GM19025 (cell line): ENCODE data around the gene C19orf47.

Experiments used
- ATAC-seq: cut with Tn5 transposase; IDR thresholded peaks from one replicate; pipeline ENCODE4 v1.9.1; 2021; ENCODE audit warnings: mild to moderate bottlenecking, low read depth, moderate library complexity; ENCODE audit not compliant: unreplicated experiment

The C19orf47 gene

DNA sequence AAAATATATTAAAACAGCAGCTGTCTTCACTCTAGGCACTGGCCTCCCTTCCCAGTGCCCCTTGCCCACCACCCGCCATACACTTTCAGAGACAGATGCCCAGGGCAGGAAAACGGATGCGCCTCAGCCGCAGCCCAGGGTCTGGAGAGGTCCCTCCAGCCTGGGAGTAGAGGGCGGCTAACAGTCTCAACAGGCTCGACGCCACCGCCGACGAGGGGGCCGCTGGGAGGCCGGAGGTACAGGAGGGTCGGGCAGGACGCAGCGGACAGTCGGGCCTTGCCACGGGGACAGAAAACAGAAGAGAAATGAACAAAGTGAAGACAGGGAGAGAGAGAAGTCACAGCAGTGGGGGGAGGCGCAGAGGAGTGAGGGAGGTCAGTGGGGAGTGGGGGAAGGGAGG lies 27.1 kb downstream of the C19orf47 start:
- ATAC-seq, result no peak

- no peak for ATAC-seq
Measured at GRCh38 chr19:40320558-40320935, 27.6 kb downstream of the C19orf47 start.

- ATAC-seq, result no peak
Measured at GRCh38 chr19:40317338-40317737, 30.9 kb downstream of the C19orf47 start.

GRCh38 chr19:40315812-40316470 lies 32.3 kb downstream of the C19orf47 start:
- ATAC-seq, result no peak

- ATAC-seq, result no peak
Measured at GRCh38 chr19:40314656-40315055, 33.5 kb downstream of the C19orf47 start.

GRCh38 chr19:40313229-40313983 lies 34.8 kb downstream of the C19orf47 start:
- ATAC-seq, result no peak

DNA sequence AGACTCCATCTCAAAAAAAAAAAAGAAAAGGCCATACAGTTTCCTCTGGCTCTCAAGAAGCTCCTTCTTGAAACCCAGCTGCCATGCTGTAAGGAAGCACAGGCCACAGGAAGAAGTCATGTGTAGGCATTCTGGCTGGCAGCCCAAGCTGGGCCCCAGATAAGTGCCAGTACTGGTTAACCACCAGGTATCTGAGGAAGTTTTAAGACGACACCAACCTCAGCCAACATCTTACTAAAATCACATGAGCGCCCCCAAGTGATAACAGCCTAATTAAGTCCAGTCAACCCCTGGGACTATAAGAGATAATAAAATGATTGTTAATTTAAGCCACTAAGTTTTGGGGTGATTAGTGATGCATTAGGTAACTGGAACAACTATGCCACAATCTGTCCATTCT lies 35.7 kb downstream of the C19orf47 start:
- no peak for ATAC-seq

DNA sequence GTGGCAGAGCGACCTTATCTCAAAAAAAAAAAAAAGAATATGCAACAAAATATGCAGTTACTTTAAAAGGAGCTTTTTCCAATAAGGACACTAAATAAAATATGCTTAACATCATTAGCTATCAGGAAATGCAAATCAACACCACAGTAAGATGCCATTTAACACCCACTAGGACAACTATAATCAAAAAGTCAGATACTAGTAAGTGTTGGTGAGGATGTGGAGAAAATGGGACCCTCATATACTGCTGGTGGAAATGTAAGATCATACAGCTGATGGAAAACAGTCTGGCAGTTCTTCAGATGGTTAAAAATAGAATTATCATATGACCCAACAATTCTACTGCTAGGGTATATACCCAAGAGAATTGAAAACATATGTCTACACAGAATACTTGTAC lies 38.5 kb downstream of the C19orf47 start:
- ATAC-seq, result no peak

DNA sequence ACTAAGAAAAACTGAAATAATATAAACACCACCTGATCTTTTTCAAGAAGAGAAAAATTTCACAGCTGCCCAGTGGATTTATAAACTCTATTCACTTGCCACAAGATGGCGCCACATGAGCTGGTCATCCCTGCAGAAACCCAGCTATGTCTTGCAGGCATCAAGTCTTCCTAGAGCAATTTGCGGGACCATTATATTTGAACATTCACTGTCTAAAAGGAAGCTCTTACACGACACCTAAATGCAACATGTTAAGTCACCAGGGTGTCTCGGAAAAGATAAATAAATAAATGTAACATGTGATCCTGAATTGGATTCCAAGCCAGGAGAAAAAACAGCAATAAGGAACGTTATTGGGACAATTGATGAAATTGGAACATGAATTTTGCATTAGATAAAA lies 42.8 kb downstream of the C19orf47 start:
- no peak for ATAC-seq

DNA sequence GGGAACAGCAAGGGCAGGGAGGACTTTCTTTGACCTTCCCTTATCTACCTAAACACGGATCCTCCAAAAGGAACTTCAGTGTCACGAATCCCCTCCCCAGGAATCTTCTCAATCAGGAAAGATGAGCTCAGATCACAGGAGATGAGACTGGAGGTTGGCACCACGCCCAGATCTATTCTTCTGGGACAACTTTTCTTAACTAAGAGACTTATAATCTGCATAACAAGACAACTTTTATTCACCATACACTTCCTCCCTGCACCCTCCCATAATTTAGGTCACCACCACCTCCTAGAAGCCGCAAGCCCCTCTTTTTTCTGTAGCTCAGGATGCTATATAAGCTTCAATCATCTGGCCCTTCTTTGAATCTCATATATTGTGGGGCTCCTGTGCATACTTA lies 43.9 kb downstream of the C19orf47 start:
- ATAC-seq, result no peak

GRCh38 chr19:40303765-40304164 lies 44.4 kb downstream of the C19orf47 start:
- no peak for ATAC-seq

DNA sequence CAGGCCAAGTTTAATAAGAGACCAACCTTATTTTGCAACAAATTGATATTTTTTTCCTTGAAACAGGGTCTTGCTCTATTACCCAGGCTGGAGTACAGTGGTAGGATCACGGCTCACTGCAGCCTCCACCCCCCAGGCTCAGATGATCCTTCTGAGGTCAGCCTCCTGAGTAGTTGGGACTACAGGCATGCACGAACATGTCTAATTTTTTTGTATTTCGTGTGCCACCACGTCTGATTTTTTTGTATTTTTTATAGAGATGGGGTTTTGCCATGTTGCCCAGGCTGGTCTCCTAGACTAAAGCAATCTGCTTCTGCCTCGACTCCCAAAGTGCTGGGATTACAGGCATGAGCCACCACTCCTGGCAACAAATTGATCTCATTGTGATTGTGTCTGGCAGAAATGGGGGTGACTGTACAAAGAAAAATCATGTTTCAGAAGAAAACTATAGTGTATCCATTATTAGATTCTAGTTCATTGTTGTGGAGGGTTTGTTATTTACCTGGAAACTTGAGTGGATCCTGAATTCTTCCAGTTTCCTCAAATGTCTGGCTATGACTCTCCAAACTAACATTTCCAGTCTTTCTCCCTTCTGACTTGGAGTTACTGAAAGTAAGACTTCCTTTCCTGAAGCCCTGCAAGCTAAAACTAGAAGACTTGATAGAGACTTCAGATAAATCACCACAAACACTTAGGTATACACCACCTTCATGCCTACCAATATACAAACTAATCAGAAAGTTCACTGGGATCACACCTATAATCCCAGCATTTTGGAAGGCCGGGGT lies 45.8 kb downstream of the C19orf47 start:
- ATAC-seq, result no peak

- no peak for ATAC-seq
Measured at GRCh38 chr19:40300668-40301067, 47.5 kb downstream of the C19orf47 start.

GRCh38 chr19:40298026-40298425 lies 50.2 kb downstream of the C19orf47 start:
- no peak for ATAC-seq

DNA sequence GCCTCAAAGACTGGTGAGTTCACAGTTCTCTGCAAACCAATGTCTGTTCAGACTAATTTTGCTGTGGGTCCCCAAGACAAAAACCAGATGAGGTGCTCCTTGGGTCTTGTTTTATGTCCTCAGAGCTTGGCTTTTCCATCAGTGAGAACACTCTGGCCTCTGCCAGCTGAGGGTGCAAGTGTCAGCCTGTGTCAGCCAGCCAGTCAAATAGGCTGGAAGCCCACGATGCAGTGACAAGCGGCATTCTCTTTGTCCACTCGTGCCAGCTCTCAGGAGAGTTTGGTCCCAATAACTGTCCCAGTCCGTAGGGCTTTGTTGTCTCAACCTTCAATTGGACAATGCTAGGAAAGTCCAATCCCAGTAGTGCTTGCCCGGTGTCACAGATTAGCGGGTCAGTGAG lies 53.6 kb downstream of the C19orf47 start:
- no peak for ATAC-seq

- no peak for ATAC-seq
Measured at GRCh38 chr19:40286971-40287421, 61.2 kb downstream of the C19orf47 start.

DNA sequence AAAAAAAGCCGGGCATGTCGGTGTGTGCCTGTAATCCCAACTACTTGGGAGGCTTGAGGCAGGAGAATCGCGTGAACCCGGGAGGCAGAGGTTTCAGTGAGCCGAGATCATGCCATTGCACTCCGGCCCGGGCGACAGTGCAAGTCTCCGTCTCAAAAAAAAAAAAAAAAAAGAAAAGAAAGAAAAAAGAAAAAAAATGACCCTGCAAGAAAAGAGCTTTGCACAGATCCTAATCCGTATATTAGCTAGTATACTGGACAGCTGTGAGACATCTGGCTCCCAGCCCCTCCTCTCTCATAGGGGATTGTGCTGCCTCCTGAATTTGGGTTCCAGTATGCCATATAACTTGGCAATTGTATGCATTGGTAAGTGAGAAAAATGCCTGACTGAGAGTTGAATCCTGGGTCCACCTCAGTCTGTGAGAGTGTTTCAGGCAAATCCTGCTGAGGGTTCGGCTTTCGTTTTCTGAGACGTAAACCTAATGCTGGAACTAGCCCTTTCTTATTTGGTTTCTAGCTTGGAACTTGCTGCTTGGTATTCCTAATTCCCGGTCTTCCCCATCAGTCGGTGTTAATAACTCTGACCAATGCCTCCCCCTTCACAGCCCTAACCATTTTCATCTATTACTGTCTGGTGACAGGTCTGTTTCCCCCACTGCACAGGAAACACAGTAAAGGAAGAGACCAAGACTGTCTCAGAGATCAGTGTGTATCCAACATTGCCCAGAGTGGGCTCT lies 61.8 kb downstream of the C19orf47 start:
- no peak for ATAC-seq

DNA sequence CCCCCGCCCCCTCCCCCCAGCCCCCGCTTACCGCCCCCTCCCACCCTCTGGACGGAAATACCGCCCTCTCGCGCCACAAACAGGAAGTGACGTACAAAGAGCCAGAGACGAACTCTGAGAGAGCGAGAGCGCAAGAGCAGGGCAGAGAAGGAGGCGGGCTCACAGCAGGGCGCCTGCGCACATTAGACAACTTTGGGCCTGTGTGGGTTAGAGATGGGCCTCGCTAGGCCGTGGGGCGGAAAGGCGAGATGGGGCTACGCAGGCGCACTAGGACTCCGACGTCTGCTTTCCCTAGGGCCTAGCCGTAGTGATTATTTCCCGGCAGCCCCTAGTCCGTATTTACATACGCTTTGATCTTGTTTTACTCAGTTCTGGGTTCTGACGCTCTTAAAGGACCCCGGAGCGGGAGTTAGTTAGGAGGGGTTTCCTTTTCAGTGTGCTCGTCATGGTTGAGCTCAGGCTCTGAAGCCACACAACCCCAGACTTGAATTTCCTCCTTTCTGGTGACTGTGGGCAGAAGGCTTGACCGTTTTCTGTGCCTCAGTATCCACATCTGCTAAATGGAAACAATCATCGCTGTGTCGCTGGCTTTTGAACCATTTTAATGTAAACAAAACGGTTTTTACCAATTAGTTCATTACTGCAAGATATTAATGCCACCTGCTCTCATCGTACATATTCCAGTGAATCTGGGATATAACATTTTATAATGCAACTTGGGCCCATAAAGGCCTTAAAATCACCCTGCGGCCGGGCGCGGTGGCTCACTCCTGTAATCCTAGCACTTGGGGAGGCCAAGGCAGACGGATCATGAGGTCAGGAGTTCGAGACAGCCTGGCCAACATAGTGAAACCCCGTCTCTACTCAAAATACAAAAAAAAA lies 62.6 kb downstream of the C19orf47 start:
- peak; percentile 75 for ATAC-seq

DNA sequence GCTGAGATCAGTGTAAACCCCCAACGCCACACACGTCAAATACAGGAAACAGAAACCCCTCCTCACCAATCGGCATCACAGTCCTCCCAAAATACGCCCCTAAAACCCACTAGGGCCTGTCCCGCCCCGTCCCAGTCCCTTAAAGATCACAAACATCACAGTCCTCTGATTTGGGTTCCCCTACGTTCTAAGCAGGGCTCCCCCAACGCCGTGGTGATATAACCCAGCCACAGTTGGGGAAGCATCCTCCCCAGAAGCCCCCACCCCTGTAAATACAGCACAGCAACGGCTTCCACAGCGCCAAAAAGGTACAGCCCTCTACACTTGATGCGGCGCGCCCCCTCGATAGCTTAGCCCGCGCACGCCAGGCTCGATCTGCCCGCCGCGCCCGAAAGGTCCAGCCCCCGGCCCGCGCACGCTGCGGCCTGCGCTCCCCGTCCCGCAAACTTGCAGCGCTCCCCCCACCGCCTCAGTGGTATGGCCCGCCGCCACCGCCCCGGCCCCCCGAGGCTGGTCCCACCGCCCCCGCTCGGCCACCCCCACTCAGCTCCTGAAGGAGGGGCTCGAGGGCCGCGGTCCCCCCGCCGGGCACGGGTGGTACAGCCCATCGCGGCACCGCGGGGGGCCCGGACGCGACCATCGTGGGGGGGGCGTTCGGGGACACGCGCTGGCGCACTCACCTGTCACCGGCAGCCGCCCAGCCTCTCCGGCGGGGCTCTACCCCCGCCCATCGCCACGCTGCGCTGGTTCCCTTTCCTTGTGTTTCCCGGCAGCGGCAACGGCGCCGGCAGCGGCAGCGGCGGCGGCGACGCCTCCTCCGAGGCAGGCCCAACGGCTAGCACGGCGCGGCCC lies 63.5 kb downstream of the C19orf47 start, which contains the start of gene AKT2:
TSS of gene AKT2 (minus strand) at position 845 of the 852 bp plus-strand sequence. CDS start 20,078 bp downstream, outside the sequence.
- peak; percentile 22 for ATAC-seq
